CD14-positive monocyte (primary cell): ENCODE measurements around the gene DZIP1L. TPM values are rescaled to one million over a fixed set of nuclear protein-coding genes. Genes with fewer than 3 reads are reported as not detected.

ENCODE experiments used
- DNase-seq, 3 donors: peaks; one replicate each; pipeline ENCODE4 v3.0.0-alpha.2; 2011 to 2022
- H2AFZ ChIP-seq: 2 replicates; pipeline ENCODE4 v1.6.0; 2012; ENCODE audit warnings: mild to moderate bottlenecking, low read depth, low read length, inconsistent platforms; ENCODE audit not compliant: insufficient read depth, poor library complexity, severe bottlenecking
- H3K27ac ChIP-seq, 2 donors: 1 replicate in 1 of 2; 2 replicates in 1 of 2; pipeline ENCODE4 v1.5.1; 2012 to 2013; ENCODE audit warnings: low read length in 2 of 2, control low read depth in 1 of 2, inconsistent platforms in 1 of 2, low read depth in 1 of 2, mild to moderate bottlenecking in 1 of 2
- H3K27me3 ChIP-seq, 2 donors: one replicate each; pipeline versions ENCODE4 v1.6.0 to v1.6.1; 2011 to 2013; ENCODE audit warnings: low read length in 2 of 2; ENCODE audit not compliant: control insufficient read depth in 2 of 2, insufficient read depth in 2 of 2
- H3K36me3 ChIP-seq, 2 donors: replicated peaks in 1 of 2; 1 replicate in 1 of 2; 2 replicates in 1 of 2; pipeline versions ENCODE4 v1.5.1 to v1.6.1; 2012 to 2013; ENCODE audit warnings: low read length in 2 of 2, control low read depth in 1 of 2, inconsistent platforms in 1 of 2, mild to moderate bottlenecking in 1 of 2; ENCODE audit not compliant: insufficient read depth in 2 of 2, control insufficient read depth in 1 of 2
- H3K4me1 ChIP-seq, 2 donors: 1 replicate in 1 of 2; 2 replicates in 1 of 2; pipeline versions ENCODE4 v1.5.1 to v1.6.1; 2012 to 2013; ENCODE audit warnings: low read length in 2 of 2, control low read depth in 1 of 2, inconsistent platforms in 1 of 2, mild to moderate bottlenecking in 1 of 2, moderate library complexity in 1 of 2; ENCODE audit not compliant: insufficient read depth in 2 of 2, control insufficient read depth in 1 of 2
- H3K4me2 ChIP-seq: replicated peaks from 2 replicates; pipeline ENCODE3; 2012; ENCODE audit warnings: low read length, moderate library complexity, mild to moderate bottlenecking; ENCODE audit not compliant: poor library complexity, severe bottlenecking; ENCODE audit errors: extremely low read depth
- H3K4me3 ChIP-seq, 3 experiments: fragments of 200-600 bp in 1 of 3; sonication (generic) in 1 of 3; replicated peaks in 1 of 3; 1 replicate in 2 of 3; 2 replicates in 1 of 3; pipeline ENCODE4 v1.5.1; 2011 to 2013; ENCODE audit warnings: low read length in 3 of 3, mild to moderate bottlenecking in 3 of 3, control low read depth in 2 of 3, low read depth in 2 of 3, inconsistent platforms in 1 of 3, moderate library complexity in 1 of 3
- H3K79me2 ChIP-seq: 2 replicates; pipeline ENCODE4 v1.6.0; 2012; ENCODE audit warnings: mild to moderate bottlenecking, control low read depth, inconsistent platforms, low read length, moderate library complexity; ENCODE audit not compliant: insufficient read depth
- H3K9ac ChIP-seq: 2 replicates; pipeline ENCODE4 v1.6.0; 2017; ENCODE audit warnings: low read length, mild to moderate bottlenecking; ENCODE audit not compliant: insufficient read depth, poor library complexity, severe bottlenecking
- H3K9me3 ChIP-seq, 2 donors: replicated peaks in 1 of 2; 1 replicate in 1 of 2; 2 replicates in 1 of 2; pipeline versions ENCODE4 v1.5.1 to v1.6.1; 2012 to 2013; ENCODE audit warnings: low read length in 2 of 2, control low read depth in 1 of 2; ENCODE audit not compliant: control insufficient read depth in 1 of 2, insufficient read depth in 1 of 2
- H4K20me1 ChIP-seq: 2 replicates; pipeline ENCODE4 v1.6.0; 2012; ENCODE audit warnings: mild to moderate bottlenecking, low read length, control low read depth, moderate library complexity; ENCODE audit not compliant: insufficient read depth
- H3K27ac Mint-ChIP-seq, 7 donors: one replicate each; pipeline ENCODE4 v1.8.0; 2020; ENCODE audit warnings: mild to moderate bottlenecking in 7 of 7, mixed read lengths in 7 of 7, moderate library complexity in 6 of 7, inconsistent platforms in 2 of 7
- H3K27me3 Mint-ChIP-seq, 3 donors: one replicate each; pipeline ENCODE4 v1.8.0; 2021 to 2022; ENCODE audit warnings: low read depth in 3 of 3, mild to moderate bottlenecking in 3 of 3, mixed read lengths in 3 of 3, moderate library complexity in 3 of 3, inconsistent platforms in 1 of 3
- H3K36me3 Mint-ChIP-seq, 2 donors: one replicate each; pipeline ENCODE4 v1.8.0; 2020; ENCODE audit warnings: mixed read lengths in 2 of 2, inconsistent platforms in 1 of 2, mild to moderate bottlenecking in 1 of 2
- H3K4me1 Mint-ChIP-seq: one replicate; pipeline ENCODE4 v1.8.0; 2020; ENCODE audit warnings: mild to moderate bottlenecking, mixed read lengths
- H3K4me3 Mint-ChIP-seq, 2 donors: one replicate each; pipeline ENCODE4 v1.8.0; 2020; ENCODE audit warnings: mild to moderate bottlenecking in 2 of 2, mixed read lengths in 2 of 2, moderate library complexity in 1 of 2
- H3K9me3 Mint-ChIP-seq, 7 donors: one replicate each; pipeline ENCODE4 v1.8.0; 2020 to 2022; ENCODE audit warnings: mixed read lengths in 7 of 7, mild to moderate bottlenecking in 6 of 7, moderate library complexity in 6 of 7, inconsistent platforms in 2 of 7
- WGBS: methylation state at CpG from one replicate; pipeline ENCODE4 v1.1.5; 2013; ENCODE audit warnings: missing lambda C conversion rate; ENCODE audit not compliant: insufficient coverage; 5-methylcytosine and 5-hydroxymethylcytosine counted together
- intact Hi-C, 2 donors: fragments of 100-400 bp; cut with micrococcal nuclease; formaldehyde crosslinking; loops; one replicate each; pipeline versions ENCODE4 v1.15.0 to v1.15.1; 2023
- polyA plus RNA-seq, 3 donors: library from polyadenylated mRNA; depleted of rRNA in 1 of 3; unstranded in 2 of 3; stranded (reverse) in 1 of 3; fragments of 300-500 nt in 2 of 3; fragments of >200 nt in 1 of 3; fragmentation: Illumina TruSeq in 2 of 3; gene quantifications; 1 replicate in 2 of 3; 2 replicates in 1 of 3; pipeline ENCODE4 v1.2.3, GENCODE V29; 2012 to 2021
- TF ChIP-seq, protein P1 (sequence below): fragments of 200-600 bp; IDR thresholded peaks from one replicate; pipeline ENCODE4 v1.8.0; 2022; ENCODE audit warnings: antibody characterized with exemption, mild to moderate bottlenecking

DZIP1L gene
- polyA plus RNA-seq, 3 donors, result 0.50 to 1.8 (median 0.52) TPM

DNA sequence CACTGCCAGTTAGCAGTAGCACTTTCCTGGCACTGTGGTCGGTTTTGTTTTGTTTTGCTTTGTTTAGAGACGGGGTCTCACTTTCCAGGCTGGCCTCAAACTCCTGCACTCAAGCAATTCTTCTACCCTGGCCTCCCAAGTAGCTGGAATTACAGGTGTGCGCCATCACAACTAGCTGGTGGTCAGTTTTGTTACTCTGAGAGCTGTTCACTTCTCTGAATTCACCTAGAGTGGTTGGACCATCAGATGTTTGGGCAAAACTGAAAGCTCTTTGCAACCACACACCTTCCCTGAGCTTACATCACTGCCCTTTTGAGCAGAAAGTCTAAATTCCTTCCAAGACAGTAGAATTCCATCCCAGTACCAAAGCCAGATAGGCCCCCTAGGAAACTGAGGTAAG, 82.8 kb downstream of the DZIP1L start:
- no peaks in the 10 kb centered on the region for H3K4me1 ChIP-seq
- H3K9ac ChIP-seq, result no peak overlapping the region
- H4K20me1 ChIP-seq, result no peaks in the 10 kb centered on the region
- H3K36me3 Mint-ChIP-seq, result no peaks in the 10 kb centered on the region
- no peaks in the 10 kb centered on the region for H3K9me3 ChIP-seq
- no peaks in the 10 kb centered on the region for H3K4me1 Mint-ChIP-seq
- H3K9me3 Mint-ChIP-seq, result no peaks in the 10 kb centered on the region
- H3K36me3 ChIP-seq, result no peaks in the 10 kb centered on the region
- intact Hi-C loops, result no loop called here
- no peak for DNase-seq
- H3K27me3 Mint-ChIP-seq, result peaks cover 0 to 3% (median 0%) of the 10 kb centered on the region in 3 donors
- 100% methylated on average over 1 of the region's 3 CpGs for WGBS
- H3K4me3 ChIP-seq, result no peak overlapping the region
- no peak overlapping the region for H2AFZ ChIP-seq
- TF ChIP-seq, protein P1, sequence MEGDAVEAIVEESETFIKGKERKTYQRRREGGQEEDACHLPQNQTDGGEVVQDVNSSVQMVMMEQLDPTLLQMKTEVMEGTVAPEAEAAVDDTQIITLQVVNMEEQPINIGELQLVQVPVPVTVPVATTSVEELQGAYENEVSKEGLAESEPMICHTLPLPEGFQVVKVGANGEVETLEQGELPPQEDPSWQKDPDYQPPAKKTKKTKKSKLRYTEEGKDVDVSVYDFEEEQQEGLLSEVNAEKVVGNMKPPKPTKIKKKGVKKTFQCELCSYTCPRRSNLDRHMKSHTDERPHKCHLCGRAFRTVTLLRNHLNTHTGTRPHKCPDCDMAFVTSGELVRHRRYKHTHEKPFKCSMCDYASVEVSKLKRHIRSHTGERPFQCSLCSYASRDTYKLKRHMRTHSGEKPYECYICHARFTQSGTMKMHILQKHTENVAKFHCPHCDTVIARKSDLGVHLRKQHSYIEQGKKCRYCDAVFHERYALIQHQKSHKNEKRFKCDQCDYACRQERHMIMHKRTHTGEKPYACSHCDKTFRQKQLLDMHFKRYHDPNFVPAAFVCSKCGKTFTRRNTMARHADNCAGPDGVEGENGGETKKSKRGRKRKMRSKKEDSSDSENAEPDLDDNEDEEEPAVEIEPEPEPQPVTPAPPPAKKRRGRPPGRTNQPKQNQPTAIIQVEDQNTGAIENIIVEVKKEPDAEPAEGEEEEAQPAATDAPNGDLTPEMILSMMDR, result no peak
- H3K4me3 Mint-ChIP-seq, result no peak overlapping the region
- H3K27ac Mint-ChIP-seq, result no peak overlapping the region
- no peak overlapping the region for H3K27ac ChIP-seq
- H3K79me2 ChIP-seq, result no peaks in the 10 kb centered on the region
- no peak overlapping the region for H3K4me2 ChIP-seq
- no peaks in the 10 kb centered on the region for H3K27me3 ChIP-seq

DNA sequence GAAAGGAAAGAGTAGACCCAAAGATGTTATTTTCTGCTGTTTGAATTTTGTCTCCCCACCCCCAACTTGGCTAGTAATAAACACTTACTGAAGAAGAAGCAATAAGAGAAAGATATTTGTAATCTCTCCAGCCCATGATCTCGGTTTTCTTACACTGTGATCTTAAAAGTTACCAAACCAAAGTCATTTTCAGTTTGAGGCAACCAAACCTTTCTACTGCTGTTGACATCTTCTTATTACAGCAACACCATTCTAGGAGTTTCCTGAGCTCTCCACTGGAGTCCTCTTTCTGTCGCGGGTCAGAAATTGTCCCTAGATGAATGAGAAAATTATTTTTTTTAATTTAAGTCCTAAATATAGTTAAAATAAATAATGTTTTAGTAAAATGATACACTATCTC, 83.9 kb downstream of the DZIP1L start:
- WGBS, result 80% methylated on average over 1 of the region's 3 CpGs
- no peak for DNase-seq
- Histone ChIP-seq H2AFZ (no peak overlapping the region), H3K9ac (no peak overlapping the region), H3K9me3 (no peaks in the 10 kb centered on the region), H3K27me3 (no peaks in the 10 kb centered on the region), H4K20me1 (no peaks in the 10 kb centered on the region), H3K79me2 (no peaks in the 10 kb centered on the region), H3K27ac (no peak overlapping the region), H3K36me3 (no peaks in the 10 kb centered on the region), H3K4me1 (no peaks in the 10 kb centered on the region), H3K4me2 (no peak overlapping the region), H3K4me3 (no peak overlapping the region)
- Mint-ChIP-seq H3K27me3 (peaks cover 0 to 3% (median 1%) of the 10 kb centered on the region in 3 donors), H3K9me3 (no peaks in the 10 kb centered on the region), H3K36me3 (no peaks in the 10 kb centered on the region), H3K4me1 (no peaks in the 10 kb centered on the region), H3K4me3 (no peak overlapping the region), H3K27ac (peak overlapping the region in 1 of 7 donors; percentile 51)
- intact Hi-C loops, result no loop called here
- TF ChIP-seq, protein P1, result no peak
